ENCODE data around the gene GRM1. TPM values are rescaled to one million over a fixed set of nuclear protein-coding genes. Genes with fewer than 3 reads are reported as not detected.

GRM1 gene
- polyA plus RNA-seq, 2 of the 4 experiments (the other 2 are of a cell fraction) = 0.04 TPM; not detected in 1

GRCh38 chr6:146445233-146445632 lies 416.4 kb downstream of the GRM1 start:
- H3K4me1 ChIP-seq = no peaks in the 10 kb centered on the region
- TF ChIP-seq MAX (IDR thresholded peaks at IDR 0.05) (no peak), NPAS2 (CRISPR knock-in tag; IDR thresholded peaks at IDR 0.05; ENCODE audit: borderline replicate concordance) (no peak), EHF (CRISPR knock-in tag; IDR thresholded peaks at IDR 0.05) (no peak), MYC (IDR thresholded peaks at IDR 0.05; ENCODE audit: borderline replicate concordance, low read length) (no peak), POLR2A (IDR thresholded peaks at IDR 0.05; ENCODE audit: low read length) (no peak), MAZ (IDR thresholded peaks at IDR 0.05; ENCODE audit: borderline replicate concordance, low read depth, low read length) (no peak), HDAC2 (IDR thresholded peaks at IDR 0.05) (no peak), HOXA7 (CRISPR knock-in tag; IDR thresholded peaks at IDR 0.05) (no peak), POLR2AphosphoS2 (conservative IDR thresholded peaks at IDR 0.05; ENCODE audit: low read length) (no peak), ZC3H11A (IDR thresholded peaks at IDR 0.05) (no peak), KDM5A (IDR thresholded peaks at IDR 0.05) (no peak), CHD4 (IDR thresholded peaks at IDR 0.05; ENCODE audit: borderline replicate concordance) (no peak), ESRRA (IDR thresholded peaks at IDR 0.05; ENCODE audit: borderline replicate concordance, low read length) (no peak), FOSB (CRISPR knock-in tag; IDR thresholded peaks at IDR 0.05) (no peak), JUN (IDR thresholded peaks at IDR 0.05) (no peak), FOSL2 (IDR thresholded peaks at IDR 0.05) (no peak), FOSL2 (CRISPR knock-in tag; IDR thresholded peaks at IDR 0.05) (no peak)
- TF ChIP-seq, protein P1, sequence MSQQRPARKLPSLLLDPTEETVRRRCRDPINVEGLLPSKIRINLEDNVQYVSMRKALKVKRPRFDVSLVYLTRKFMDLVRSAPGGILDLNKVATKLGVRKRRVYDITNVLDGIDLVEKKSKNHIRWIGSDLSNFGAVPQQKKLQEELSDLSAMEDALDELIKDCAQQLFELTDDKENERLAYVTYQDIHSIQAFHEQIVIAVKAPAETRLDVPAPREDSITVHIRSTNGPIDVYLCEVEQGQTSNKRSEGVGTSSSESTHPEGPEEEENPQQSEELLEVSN (IDR thresholded peaks at IDR 0.05; ENCODE audit: borderline replicate concordance, low read depth) = no peak
- ChIA-PET POLR2A (no interaction called here), CTCF (no interaction called here)
- no peak for DNase-seq (ENCODE audit: low read depth in 1 of 2, low spot score in 1 of 2)
- no peak overlapping the region for H3K27ac ChIP-seq
- no peaks in the 10 kb centered on the region for H3K9me3 ChIP-seq
- H3K4me3 ChIP-seq = no peak overlapping the region
- 58% methylated on average over 4 of the region's 4 CpGs for WGBS (ENCODE audit: missing lambda C conversion rate)
- no peak for FAIRE-seq
- no peak overlapping the region for H3K4me2 ChIP-seq
- no peak for ATAC-seq

DNA sequence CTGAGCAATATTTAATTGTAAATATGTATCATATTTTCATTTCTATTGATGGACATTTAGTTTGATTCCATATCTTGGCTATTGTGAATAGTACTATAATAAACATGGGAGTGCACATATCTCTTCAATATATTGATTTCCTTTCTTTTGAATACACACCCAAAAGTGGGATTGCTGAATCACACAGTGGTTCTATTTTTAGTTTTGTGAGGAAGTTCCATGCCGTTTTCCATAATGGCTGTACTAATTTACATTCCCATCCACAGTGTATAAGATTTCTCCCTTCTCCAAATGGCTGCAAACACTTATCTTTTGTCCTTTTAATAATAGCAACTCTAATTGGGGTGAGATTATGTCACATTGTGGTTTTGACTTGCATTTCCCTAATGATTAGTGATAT lies 428.0 kb downstream of the GRM1 start:
- ATAC-seq = no peak

More for the DNA sequence above, 428.0 kb downstream of the GRM1 start:
- ChIA-PET CTCF (no interaction called here), POLR2A (no interaction called here)
- Histone ChIP-seq H3K4me3 (no peak overlapping the region), H3K4me1 (no peaks in the 10 kb centered on the region), H3K4me2 (no peak overlapping the region), H3K27ac (no peak overlapping the region), H3K9me3 (no peaks in the 10 kb centered on the region)
- DNase-seq (ENCODE audit: low read depth in 1 of 2, low spot score in 1 of 2) (no peak), FAIRE-seq (no peak)
- TF ChIP-seq JUN (IDR thresholded peaks at IDR 0.05) (no peak), ESRRA (IDR thresholded peaks at IDR 0.05; ENCODE audit: borderline replicate concordance, low read length) (no peak), MAFK (IDR thresholded peaks at IDR 0.05; ENCODE audit: partially characterized antibody) (no peak), MAZ (IDR thresholded peaks at IDR 0.05; ENCODE audit: borderline replicate concordance, low read depth, low read length) (no peak), NR3C1 (IDR thresholded peaks at IDR 0.05) (no peak), POLR2A (IDR thresholded peaks at IDR 0.05; ENCODE audit: low read length) (no peak), CHD4 (IDR thresholded peaks at IDR 0.05; ENCODE audit: borderline replicate concordance) (no peak), HOXA7 (CRISPR knock-in tag; IDR thresholded peaks at IDR 0.05) (no peak), GATA3 (IDR thresholded peaks at IDR 0.05; ENCODE audit: borderline replicate concordance) (no peak), NPAS2 (CRISPR knock-in tag; IDR thresholded peaks at IDR 0.05; ENCODE audit: borderline replicate concordance) (no peak), EP300 (IDR thresholded peaks at IDR 0.05) (no peak), JUNB (IDR thresholded peaks at IDR 0.05) (no peak), CHD2 (IDR thresholded peaks at IDR 0.05; ENCODE audit: low read length, partially characterized antibody) (no peak), FOXS1 (CRISPR knock-in tag; IDR thresholded peaks at IDR 0.05) (no peak), HES2 (IDR thresholded peaks at IDR 0.05) (no peak), EHF (CRISPR knock-in tag; IDR thresholded peaks at IDR 0.05) (no peak), POLR2AphosphoS2 (conservative IDR thresholded peaks at IDR 0.05; ENCODE audit: low read length) (no peak), CTCF (IDR thresholded peaks at IDR 0.05) (no peak)
- TF ChIP-seq, protein P2, sequence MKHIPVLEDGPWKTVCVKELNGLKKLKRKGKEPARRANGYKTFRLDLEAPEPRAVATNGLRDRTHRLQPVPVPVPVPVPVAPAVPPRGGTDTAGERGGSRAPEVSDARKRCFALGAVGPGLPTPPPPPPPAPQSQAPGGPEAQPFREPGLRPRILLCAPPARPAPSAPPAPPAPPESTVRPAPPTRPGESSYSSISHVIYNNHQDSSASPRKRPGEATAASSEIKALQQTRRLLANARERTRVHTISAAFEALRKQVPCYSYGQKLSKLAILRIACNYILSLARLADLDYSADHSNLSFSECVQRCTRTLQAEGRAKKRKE (CRISPR knock-in tag; IDR thresholded peaks at IDR 0.05; ENCODE audit: low read depth) = no peak
- WGBS (ENCODE audit: missing lambda C conversion rate) = 0% methylated on average over 1 of the region's 1 CpG

Data from A549 (cell line).